AG10803 (cell line): ENCODE results near the gene PROCA1.

Experiments used
- DNase-seq: peaks from one replicate; pipeline ENCODE4 v3.0.0; 2010; ENCODE audit warnings: low read depth
- H3K4me3 ChIP-seq: 2 replicates; pipeline ENCODE4 v1.5.1; 2011; ENCODE audit warnings: mild to moderate bottlenecking, low read length, control low read depth
- CTCF ChIP-seq: conservative IDR thresholded peaks from 2 replicates; pipeline ENCODE4 v1.5.1; 2011; ENCODE audit warnings: mild to moderate bottlenecking, low read length, control low read depth, inconsistent platforms

PROCA1 gene

GRCh38 chr17:28707339-28707720 lies 4.4 kb downstream of the PROCA1 start:
- no peak for DNase-seq
- no peak for TF ChIP-seq CTCF
- no peak overlapping the region for H3K4me3 ChIP-seq

DNA sequence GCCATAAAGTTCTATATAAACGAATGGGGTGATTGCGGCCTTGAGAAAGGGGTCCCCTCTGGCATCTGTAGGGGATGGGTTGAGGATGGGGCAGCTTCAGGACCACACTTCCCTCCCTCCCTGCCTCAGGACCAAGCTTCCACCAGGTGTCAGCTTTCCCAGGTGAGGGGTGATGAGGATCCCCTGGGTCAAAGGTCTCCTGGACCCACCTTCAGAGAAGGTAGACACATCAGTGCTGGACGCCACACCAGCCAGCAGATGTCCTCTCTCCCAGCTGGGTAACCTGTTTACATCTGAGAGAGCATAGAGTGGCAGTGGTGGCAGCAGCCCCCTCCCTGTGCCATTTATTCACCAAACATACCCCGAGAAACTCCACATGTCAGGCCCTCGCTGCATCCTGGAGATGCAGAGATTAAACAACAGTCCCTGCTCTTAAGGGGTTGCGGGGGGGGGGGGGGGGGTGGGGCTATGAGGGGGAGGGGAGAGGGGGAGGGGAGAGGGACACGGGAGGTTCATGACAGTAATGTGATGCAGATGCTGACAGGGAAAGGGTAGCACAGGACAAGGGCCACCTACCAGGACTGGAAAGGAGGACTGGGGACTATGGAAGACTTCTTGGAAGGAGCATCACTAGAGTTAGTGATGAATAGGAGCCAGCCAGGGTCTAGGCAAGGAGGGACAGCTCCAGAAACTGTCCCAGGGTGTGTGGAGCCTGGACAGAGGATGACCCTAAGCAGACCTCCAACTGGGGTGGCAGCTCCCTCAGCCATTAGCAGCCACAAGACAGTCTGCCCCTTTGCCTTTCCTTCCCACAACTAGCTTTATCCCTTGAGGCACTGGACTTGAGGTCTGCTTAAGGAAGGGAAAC lies 5.0 kb downstream of the PROCA1 start:
- no peak for TF ChIP-seq CTCF
- no peak overlapping the region for H3K4me3 ChIP-seq
- DNase-seq, result no peak

DNA sequence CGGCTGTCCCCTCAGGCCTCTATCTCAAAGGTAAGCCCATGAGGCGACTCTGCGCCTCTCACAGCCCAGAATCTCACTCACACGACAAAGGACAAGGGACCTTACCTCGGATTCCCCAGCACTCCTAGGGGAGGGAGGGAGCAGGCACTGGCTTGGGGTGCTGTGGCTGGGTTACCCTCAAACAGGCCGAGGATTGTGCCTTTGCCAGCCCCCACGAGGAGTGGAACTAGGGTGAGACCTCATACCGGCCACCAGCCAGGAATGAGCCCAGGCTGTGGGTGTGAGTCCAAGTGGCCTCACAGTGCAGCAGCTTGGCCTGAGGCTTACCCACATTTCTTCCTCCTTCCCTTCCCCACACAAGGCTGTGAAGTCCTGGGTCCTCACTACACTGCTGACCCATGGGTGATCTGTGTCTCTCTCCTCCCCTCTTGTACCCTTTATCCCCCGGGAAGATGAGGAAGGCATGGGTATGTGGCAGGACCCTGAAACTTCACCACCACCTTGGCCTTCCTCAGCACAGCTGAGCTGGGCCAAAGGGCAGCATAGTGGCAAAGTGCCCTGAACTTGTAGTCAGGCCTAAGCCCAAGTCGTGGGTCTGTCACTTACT lies 5.9 kb downstream of the PROCA1 start:
- no peak for TF ChIP-seq CTCF
- H3K4me3 ChIP-seq, result no peak overlapping the region
- DNase-seq, result no peak

- no peak for TF ChIP-seq CTCF
- H3K4me3 ChIP-seq, result no peak overlapping the region
- DNase-seq, result no peak
Measured at GRCh38 chr17:28705074-28705659, 6.5 kb downstream of the PROCA1 start.

GRCh38 chr17:28704219-28704858 lies 7.3 kb downstream of the PROCA1 start:
- TF ChIP-seq CTCF, result no peak
- DNase-seq, result no peak
- no peak overlapping the region for H3K4me3 ChIP-seq

GRCh38 chr17:28703552-28704218 lies 8.0 kb downstream of the PROCA1 start:
- H3K4me3 ChIP-seq, result no peak overlapping the region
- DNase-seq, result no peak
- TF ChIP-seq CTCF, result no peak
